AG09319 (cell line): Measurements from ENCODE around the gene GPD2.

ENCODE experiments used
- DNase-seq: peaks from one replicate; pipeline ENCODE4 v3.0.0-alpha.2; 2010; ENCODE audit warnings: low read depth; ENCODE audit errors: extremely low read depth
- CTCF ChIP-seq: IDR thresholded peaks from 2 replicates; pipeline ENCODE4 v1.5.1; 2011; ENCODE audit warnings: low read depth, mild to moderate bottlenecking, inconsistent platforms, low read length, moderate library complexity

The GPD2 gene

GRCh38 chr2:156476850-156477206 is 40.6 kb downstream of the GPD2 start:
- no peak for DNase-seq

GRCh38 chr2:156480376-156480775 is 44.2 kb downstream of the GPD2 start:
- no peak for TF ChIP-seq CTCF
- no peak for DNase-seq

More at GRCh38 chr2:156476850-156477206, 40.6 kb downstream of the GPD2 start:
- TF ChIP-seq CTCF: no peak

- no peak for DNase-seq
- TF ChIP-seq CTCF: no peak
Observed at GRCh38 chr2:156481312-156481711, 45.1 kb downstream of the GPD2 start.

GRCh38 chr2:156483741-156484173 is 47.6 kb downstream of the GPD2 start:
- TF ChIP-seq CTCF: no peak
- no peak for DNase-seq

- no peak for DNase-seq
Observed at GRCh38 chr2:156486147-156486546, 50.0 kb downstream of the GPD2 start.

GRCh38 chr2:156486614-156487013 is 50.4 kb downstream of the GPD2 start:
- no peak for TF ChIP-seq CTCF
- DNase-seq: no peak

More at GRCh38 chr2:156486147-156486546, 50.0 kb downstream of the GPD2 start:
- no peak for TF ChIP-seq CTCF

- DNase-seq: no peak
- no peak for TF ChIP-seq CTCF
Observed at GRCh38 chr2:156489195-156489594, 53.0 kb downstream of the GPD2 start.
